SK-N-SH (cell line): ENCODE data around the gene SLC43A3.

Source experiments
- EZH2phosphoT487 ChIP-seq: fragments of 200-600 bp; sonication (generic); IDR thresholded peaks from 2 replicates; pipeline ENCODE4 v1.6.1; 2017; ENCODE audit warnings: low read depth, mixed run types, mild to moderate bottlenecking, antibody characterized with exemption, moderate library complexity, borderline replicate concordance
- NFIC ChIP-seq: IDR thresholded peaks from 2 replicates; pipeline ENCODE4 v1.4.0; 2012; ENCODE audit warnings: borderline replicate concordance
- SMC3 ChIP-seq: IDR thresholded peaks from 2 replicates; pipeline ENCODE4 v1.6.1; 2012; ENCODE audit warnings: low read depth, low read length, improper control_type of control experiment
- TF ChIP-seq, protein P1 (sequence below): fragments of 150-350 bp; IDR thresholded peaks from 2 replicates; pipeline ENCODE4 v1.6.1; 2017; ENCODE audit warnings: antibody characterized with exemption, low read length, low read depth, borderline replicate concordance

DNA sequence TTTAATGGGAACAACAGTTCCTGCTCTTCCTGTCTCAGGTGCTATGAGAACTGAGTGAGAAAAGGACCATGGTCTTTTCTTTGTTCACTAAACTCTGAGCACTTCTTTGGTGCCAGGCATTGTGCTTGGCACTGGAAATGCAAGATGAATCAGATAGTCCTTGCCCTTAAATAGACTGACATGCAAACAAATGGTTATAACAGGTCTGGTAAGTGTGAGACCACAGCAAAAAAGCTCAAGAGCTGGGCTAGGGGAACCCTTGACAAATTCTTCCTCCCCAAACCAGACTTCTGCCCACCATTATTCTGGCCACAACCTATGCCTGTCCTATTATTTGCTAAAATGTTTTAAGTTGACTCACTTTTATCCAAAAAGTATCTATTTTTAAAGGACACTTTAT lies 5.1 kb downstream of the SLC43A3 start:
- TF ChIP-seq SMC3 (no peak), NFIC (no peak), EZH2phosphoT487 (no peak)
- TF ChIP-seq, protein P1, sequence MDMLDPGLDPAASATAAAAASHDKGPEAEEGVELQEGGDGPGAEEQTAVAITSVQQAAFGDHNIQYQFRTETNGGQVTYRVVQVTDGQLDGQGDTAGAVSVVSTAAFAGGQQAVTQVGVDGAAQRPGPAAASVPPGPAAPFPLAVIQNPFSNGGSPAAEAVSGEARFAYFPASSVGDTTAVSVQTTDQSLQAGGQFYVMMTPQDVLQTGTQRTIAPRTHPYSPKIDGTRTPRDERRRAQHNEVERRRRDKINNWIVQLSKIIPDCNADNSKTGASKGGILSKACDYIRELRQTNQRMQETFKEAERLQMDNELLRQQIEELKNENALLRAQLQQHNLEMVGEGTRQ: no peak
